ENCODE results near the gene COA3.

COA3 gene

DNA sequence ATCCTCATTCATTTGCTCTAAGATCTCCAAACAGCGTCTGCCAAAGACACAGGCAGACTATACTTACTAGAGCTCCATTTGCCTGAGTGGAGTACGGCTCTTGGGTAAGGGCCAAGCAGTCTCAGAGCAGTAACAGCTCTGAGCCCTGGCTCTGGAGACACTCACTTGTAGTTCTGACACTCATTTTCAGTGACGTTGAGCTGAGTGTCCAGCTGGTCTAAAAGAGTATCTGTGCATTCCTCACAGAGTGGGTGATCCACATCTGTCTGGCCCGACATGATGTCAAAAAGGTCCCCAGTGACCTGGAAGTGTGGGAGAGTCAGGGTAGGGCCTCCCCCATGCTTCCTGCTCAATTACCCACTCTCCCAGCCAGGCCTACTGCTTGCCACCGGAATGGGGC is 19.9 kb upstream of the COA3 start:
- DNase-seq (ENCODE audit: low read depth in 2 of 2): no peak

- DNase-seq (ENCODE audit: low read depth in 2 of 2): no peak
Measured at GRCh38 chr17:42817866-42818265, 19.4 kb upstream of the COA3 start.

- no peak for DNase-seq (ENCODE audit: low read depth in 2 of 2)
Measured at GRCh38 chr17:42814633-42815399, 16.3 kb upstream of the COA3 start.

GRCh38 chr17:42809250-42809649 is 10.7 kb upstream of the COA3 start:
- no peak for DNase-seq (ENCODE audit: low read depth in 2 of 2)

GRCh38 chr17:42806249-42806648 is 7.7 kb upstream of the COA3 start:
- DNase-seq (ENCODE audit: low read depth in 2 of 2): no peak

DNA sequence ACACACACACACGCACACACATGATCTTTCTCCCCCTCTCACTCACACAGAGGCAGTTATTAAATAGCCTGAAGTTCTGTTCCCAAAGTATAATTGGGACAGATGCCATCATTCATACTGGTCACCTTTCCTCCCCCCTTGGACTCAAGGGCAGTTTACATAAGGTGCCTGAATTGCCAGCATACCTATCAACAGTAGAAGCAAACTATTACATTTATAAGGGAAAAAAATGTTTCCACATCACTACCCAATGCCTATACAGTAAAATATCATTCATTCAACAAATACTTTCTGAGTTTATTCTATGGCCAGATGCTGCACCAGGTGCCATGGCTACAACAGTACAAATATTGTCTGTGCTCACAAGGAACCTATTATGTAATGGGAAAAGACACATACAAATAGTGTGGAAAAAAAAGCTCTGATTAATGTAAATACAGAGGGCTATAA is 6.4 kb upstream of the COA3 start:
- DNase-seq (ENCODE audit: low read depth in 2 of 2): no peak

DNA sequence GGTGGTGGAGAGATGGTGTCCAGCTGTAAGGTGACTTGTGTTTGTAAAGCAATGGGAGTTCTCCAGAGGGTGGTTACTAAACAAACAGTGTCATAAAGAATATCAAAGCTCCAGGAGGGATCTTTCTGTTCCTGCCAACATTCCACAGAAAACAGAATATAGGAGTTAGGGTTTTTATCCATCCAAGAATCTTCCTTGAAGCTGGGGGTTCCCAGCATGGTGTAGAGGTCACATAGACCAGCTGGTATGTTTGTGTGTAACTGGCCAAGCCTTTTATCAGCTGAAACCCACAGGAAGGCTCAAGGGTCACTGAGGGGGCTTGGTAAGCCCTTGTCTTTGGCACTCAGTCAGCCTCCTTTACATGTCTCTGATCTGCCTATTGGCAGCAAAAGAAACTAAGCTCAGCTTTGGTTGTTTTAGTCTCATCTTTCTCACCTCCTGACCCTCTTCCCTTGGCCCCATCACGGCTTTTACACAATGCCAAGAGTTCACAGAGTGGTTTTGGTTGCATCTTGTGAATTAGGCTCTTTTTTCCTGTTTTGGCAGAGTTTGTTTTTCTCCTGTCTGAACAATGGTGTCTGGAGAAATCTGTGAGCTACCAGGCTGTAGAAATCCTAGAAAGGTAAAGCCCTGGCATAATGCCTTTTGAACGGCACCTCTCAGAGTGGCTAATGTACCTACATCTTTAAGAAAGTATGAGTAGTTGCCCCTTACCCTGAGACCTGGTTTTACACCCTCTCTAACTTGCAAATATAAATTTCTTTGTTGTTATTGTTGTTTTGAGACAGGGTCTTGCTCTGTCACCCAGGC is 4.8 kb upstream of the COA3 start:
- no peak for DNase-seq (ENCODE audit: low read depth in 2 of 2)

DNA sequence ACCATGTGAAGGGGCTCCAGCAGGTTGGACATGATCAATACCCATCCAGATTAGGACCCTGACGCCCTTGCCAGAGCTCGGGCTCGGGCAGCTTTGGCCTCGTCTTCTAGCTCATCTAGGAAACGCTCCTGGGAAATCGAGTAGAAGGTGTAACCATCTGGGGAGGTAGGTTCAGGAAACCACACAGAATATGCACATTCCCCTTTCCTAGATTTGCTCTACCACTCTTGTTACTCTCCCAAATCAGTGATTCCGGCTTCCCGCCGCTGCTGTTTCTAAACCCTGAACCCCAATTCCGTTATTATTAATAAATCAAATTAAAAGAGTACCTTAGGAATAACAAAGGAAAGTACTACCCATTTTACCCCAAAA is 507 bp downstream of the COA3 start:
- DNase-seq (ENCODE audit: low read depth in 2 of 2): no peak

DNA sequence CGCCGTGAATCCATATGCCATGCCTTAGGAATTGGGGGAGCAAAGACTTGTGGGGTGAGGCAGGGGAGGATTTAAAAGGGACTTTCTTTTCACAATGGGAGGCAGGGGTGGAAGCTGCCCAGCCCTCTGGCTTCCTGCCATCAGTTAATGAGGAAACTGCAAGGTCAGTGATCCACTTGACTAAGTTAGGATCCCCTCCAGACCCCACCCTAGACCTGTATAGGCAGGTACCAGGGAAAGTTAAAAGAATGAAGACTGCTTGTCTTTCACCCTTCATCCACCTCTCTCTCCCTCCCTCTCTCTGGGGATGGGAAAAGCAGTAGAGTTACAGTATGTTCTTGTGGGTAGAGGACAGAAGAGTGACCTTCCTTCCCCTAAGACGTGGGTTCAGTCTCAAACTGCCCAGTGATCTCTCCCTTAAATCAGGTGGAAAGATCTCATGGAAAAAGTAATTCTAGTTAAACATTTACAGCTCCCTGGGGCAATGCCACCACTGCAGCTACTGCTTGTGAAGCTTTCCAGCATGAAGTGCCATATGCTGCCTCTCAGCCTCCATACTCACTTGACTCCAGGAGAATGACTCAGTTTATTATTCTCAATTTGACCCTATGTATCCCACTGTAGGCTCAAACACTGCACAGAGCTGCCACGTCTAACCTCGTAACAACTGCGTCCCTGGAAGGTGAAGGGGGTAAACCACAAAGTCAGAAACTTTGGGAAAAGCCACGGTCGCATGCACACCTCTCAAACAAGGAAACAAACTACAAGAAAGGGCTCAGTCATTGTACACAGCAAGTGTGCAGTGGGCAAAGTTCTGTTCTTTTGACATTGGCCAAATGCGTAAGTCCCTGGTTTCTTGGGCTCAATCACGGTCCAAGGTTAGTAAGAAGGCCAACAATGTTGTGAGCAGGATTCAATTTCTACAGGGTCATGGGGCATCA is 1.2 kb downstream of the COA3 start:
- no peak for DNase-seq (ENCODE audit: low read depth in 2 of 2)

DNA sequence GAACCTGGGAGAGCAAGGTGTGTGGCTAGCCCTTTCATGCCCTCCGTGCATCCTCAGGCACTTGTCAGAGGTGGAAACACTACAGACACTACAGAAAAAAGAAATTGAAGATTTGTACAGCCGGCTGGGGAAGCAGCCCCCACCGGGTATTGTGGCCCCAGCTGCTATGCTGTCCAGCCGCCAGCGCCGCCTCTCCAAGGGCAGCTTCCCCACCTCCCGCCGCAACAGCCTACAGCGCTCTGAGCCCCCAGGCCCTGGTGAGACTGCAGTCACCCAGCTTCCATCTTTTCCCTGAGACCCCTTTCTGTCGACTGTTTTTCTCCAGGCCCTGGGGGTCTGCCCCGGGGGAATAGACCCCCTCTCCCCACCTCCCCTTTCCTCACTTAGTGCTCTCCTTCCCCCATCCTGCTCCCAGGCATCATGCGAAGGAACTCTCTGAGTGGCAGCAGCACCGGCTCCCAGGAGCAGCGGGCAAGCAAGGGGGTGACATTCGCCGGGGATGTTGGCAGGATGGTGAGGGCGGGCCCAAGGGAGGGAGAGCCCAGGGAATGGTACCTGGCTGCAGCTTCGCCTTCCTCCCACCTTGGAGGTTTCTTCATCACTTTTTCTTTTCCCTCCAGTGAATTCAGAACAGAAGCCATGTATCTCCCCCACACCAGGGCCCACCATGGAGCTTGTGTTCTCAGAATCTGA is 2.3 kb downstream of the COA3 start:
- DNase-seq (ENCODE audit: low read depth in 2 of 2): no peak

GRCh38 chr17:42795465-42795864 is 3.0 kb downstream of the COA3 start:
- no peak for DNase-seq (ENCODE audit: low read depth in 2 of 2)

DNA sequence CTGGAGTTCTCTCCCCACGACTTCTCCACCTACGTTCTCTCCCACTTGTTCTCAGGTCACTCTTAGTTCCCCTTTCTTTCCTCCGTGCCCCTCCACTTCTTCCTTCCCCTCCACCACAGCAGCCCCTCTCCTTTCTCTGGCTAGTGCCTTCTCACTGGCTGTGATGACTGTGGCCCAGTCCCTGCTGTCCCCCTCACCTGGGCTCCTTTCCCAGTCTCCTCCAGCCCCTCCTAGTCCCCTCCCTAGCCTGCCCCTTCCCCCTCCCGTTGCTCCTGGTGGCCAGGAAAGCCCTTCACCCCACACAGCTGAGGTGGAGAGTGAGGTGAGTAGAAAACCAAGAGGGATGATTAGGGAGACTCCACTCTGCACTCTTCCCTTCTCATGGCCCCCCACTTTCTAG is 3.4 kb downstream of the COA3 start:
- DNase-seq (ENCODE audit: low read depth in 2 of 2): no peak

DNA sequence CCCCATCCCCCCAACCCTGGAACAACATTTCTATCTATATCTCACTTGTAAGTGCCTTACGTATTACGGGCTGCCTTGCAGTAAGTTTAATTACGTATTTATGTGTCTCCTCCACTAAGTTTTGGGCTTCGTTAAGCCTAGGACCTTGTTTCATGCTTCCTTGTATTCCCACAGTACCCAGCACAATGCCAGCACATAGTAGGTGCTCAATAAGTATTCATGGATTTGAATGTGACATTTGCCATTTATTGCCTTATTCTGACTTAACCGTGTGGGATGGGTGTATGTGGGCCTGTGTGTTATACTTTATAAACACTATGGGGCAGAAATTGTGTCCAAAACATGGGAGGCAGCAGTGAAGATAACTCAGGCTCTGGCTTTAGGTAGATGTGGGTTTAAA is 6.0 kb downstream of the COA3 start:
- DNase-seq (ENCODE audit: low read depth in 2 of 2): no peak

- DNase-seq (ENCODE audit: low read depth in 2 of 2): no peak
Measured at GRCh38 chr17:42791948-42792347, 6.6 kb downstream of the COA3 start.

DNA sequence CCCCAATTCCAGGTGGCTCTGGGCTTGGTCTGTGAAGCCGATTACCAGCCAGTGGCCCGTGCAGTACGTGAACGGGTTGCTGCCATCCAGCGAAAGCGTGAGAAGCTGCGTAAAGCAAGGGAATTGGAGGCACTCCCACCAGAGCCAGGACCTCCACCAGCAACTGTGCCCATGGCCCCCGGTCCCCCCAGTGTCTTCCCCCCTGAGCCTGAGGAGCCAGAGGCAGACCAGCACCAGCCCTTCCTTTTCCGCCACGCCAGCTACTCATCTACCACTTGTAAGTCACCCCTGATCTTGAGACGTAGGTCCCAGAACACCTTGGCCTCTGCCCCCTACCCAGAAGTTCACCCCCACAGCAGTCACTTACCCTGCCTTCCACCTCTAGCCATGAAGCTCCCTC is 11.2 kb downstream of the COA3 start:
- no peak for DNase-seq (ENCODE audit: low read depth in 2 of 2)

DNA sequence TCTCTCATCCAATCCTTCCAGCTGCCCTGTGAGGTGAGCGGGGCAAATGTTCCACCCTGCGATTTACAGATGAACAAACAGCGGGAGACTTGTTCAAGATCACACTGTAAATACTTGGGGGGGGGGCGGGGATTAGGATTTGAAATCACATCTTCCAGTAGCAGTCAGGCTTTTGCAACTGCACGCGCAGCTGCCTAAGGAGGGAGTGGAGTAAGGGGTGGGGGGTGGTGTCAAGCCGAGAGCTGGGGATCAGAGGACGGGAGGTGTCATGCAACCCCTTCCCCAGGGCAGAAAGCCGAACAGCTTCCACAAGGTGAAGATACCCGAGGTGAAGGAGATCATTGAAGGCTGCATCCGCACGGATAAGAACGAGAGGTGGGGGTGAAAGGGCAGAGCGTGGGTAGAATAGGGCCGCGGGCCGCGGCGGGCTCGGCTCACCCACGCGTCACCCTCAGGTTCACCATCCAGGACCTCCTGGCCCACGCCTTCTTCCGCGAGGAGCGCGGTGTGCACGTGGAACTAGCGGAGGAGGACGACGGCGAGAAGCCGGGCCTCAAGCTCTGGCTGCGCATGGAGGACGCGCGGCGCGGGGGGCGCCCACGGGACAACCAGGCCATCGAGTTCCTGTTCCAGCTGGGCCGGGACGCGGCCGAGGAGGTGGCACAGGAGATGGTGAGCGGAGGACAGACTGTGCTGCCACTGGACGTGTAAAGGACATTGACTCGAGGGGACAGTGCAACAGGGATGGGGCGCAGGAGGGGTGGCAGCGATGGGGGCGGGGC is 13.5 kb downstream of the COA3 start:
- no peak for DNase-seq (ENCODE audit: low read depth in 2 of 2)

DNA sequence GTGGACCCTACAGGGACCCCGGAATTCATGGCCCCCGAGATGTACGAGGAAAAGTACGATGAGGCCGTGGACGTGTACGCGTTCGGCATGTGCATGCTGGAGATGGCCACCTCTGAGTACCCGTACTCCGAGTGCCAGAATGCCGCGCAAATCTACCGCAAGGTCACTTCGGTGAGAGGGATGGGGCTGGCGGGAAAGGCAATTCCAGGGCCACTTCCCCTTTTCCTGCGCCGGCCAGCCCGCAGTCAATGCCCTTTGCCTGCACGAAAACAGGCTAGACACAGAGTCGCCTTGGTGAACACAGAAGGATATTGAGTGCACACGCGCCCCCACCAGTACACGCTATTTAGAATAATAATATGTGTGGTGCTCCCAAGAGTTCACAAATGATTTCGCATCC is 14.1 kb downstream of the COA3 start:
- DNase-seq (ENCODE audit: low read depth in 2 of 2): no peak

DNA sequence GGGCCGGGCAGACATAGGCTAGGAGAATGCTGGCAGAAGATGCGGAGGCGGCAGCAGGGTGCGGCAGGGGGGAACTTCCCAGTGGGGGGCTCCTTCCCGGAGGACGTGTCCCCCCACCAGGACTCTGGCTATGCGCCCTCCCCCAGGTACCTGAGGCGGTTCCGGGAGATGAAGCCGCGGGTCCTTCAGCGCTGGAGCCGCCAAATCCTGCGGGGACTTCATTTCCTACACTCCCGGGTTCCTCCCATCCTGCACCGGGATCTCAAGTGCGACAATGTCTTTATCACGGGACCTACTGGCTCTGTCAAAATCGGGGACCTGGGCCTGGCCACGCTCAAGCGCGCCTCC is 14.7 kb downstream of the COA3 start:
- DNase-seq (ENCODE audit: low read depth in 2 of 2): no peak

GRCh38 chr17:42783062-42783790 is 15.3 kb downstream of the COA3 start:
- no peak for DNase-seq (ENCODE audit: low read depth in 2 of 2)
